H9 (cell line): ENCODE results near the gene KLHL12. TPM values are rescaled to one million over a fixed set of nuclear protein-coding genes. Genes with fewer than 3 reads are reported as not detected.
A peak's percentile ranks its signal among the peaks of the same experiment; 100 is the strongest.

Experiments used
- DNase-seq: peaks from one replicate; pipeline ENCODE4 v3.0.0-alpha.2; 2017
- H2AFZ ChIP-seq: one replicate; pipeline ENCODE4 v1.6.1; 2013; ENCODE audit warnings: mild to moderate bottlenecking, low read length, control low read depth, moderate library complexity
- H2AK5ac ChIP-seq: 2 replicates; pipeline ENCODE4 v1.6.1; 2013; ENCODE audit warnings: low read length, control low read depth, mixed read lengths; ENCODE audit not compliant: insufficient read length
- H2BK120ac ChIP-seq: one replicate; pipeline ENCODE4 v1.6.1; 2013; ENCODE audit warnings: low read depth, mild to moderate bottlenecking, low read length, control low read depth, inconsistent platforms; ENCODE audit not compliant: poor library complexity, severe bottlenecking
- H2BK12ac ChIP-seq: 2 replicates; pipeline ENCODE4 v1.6.1; 2013; ENCODE audit warnings: low read length, control low read depth, mixed read lengths, low read depth; ENCODE audit not compliant: insufficient read length
- H2BK15ac ChIP-seq: 2 replicates; pipeline ENCODE4 v1.6.1; 2013; ENCODE audit warnings: low read depth, low read length, control low read depth
- H2BK20ac ChIP-seq: one replicate; pipeline ENCODE4 v1.6.1; 2013; ENCODE audit warnings: low read depth, mild to moderate bottlenecking, low read length, control low read depth, inconsistent platforms; ENCODE audit not compliant: poor library complexity, severe bottlenecking
- H2BK5ac ChIP-seq: 2 replicates; pipeline ENCODE4 v1.6.1; 2013; ENCODE audit warnings: low read length, control low read depth, mixed read lengths; ENCODE audit not compliant: insufficient read length
- H3K14ac ChIP-seq: 2 replicates; pipeline ENCODE4 v1.6.1; 2013; ENCODE audit warnings: low read length, control low read depth; ENCODE audit not compliant: insufficient read depth
- H3K18ac ChIP-seq: 2 replicates; pipeline ENCODE4 v1.6.1; 2013; ENCODE audit warnings: low read depth, mild to moderate bottlenecking, mixed read lengths, low read length, control low read depth; ENCODE audit not compliant: insufficient read length
- H3K23ac ChIP-seq: 2 replicates; pipeline ENCODE4 v1.6.1; 2013; ENCODE audit warnings: low read length, control low read depth, mixed read lengths, low read depth; ENCODE audit not compliant: insufficient read length
- H3K23me2 ChIP-seq: 2 replicates; pipeline ENCODE4 v1.6.1; 2013; ENCODE audit warnings: low read depth, mild to moderate bottlenecking, mixed read lengths, low read length, control low read depth; ENCODE audit not compliant: insufficient read length, poor library complexity, severe bottlenecking
- H3K27ac ChIP-seq: 2 replicates; pipeline ENCODE4 v1.5.1; 2013; ENCODE audit warnings: low read length, control low read depth, mixed read lengths, low read depth; ENCODE audit not compliant: insufficient read length
- H3K27me3 ChIP-seq: 2 replicates; pipeline ENCODE4 v1.6.1; 2013; ENCODE audit warnings: low read length, control low read depth, inconsistent platforms; ENCODE audit not compliant: insufficient read depth
- H3K4ac ChIP-seq: 2 replicates; pipeline ENCODE4 v1.6.1; 2013; ENCODE audit warnings: low read depth, mild to moderate bottlenecking, control low read depth, inconsistent platforms, low read length, moderate library complexity
- H3K4me1 ChIP-seq: 2 replicates; pipeline ENCODE4 v1.6.1; 2013; ENCODE audit warnings: low read length, control low read depth, inconsistent platforms; ENCODE audit not compliant: insufficient read depth
- H3K4me2 ChIP-seq: 2 replicates; pipeline ENCODE4 v1.6.1; 2013; ENCODE audit warnings: low read length, control low read depth, mixed read lengths; ENCODE audit not compliant: insufficient read length, insufficient read depth
- H3K56ac ChIP-seq: 2 replicates; pipeline ENCODE4 v1.6.1; 2013; ENCODE audit warnings: low read depth, mild to moderate bottlenecking, mixed read lengths, low read length, control low read depth; ENCODE audit not compliant: insufficient read length
- H3K79me1 ChIP-seq: 2 replicates; pipeline ENCODE4 v1.6.1; 2013; ENCODE audit warnings: low read depth, mild to moderate bottlenecking, moderate library complexity, low read length, control low read depth, inconsistent platforms; ENCODE audit not compliant: insufficient read depth, poor library complexity, severe bottlenecking
- H3K79me2 ChIP-seq: 2 replicates; pipeline ENCODE4 v1.6.1; 2013; ENCODE audit warnings: low read length, control low read depth, inconsistent platforms; ENCODE audit not compliant: insufficient read depth
- H3K9ac ChIP-seq: 2 replicates; pipeline ENCODE4 v1.6.1; 2013; ENCODE audit warnings: low read length, control low read depth, mixed read lengths; ENCODE audit not compliant: insufficient read length; ENCODE audit errors: extremely low read depth
- H3K9me3 ChIP-seq: one replicate; pipeline ENCODE4 v1.6.1; 2013; ENCODE audit warnings: low read depth, low read length, inconsistent platforms; ENCODE audit not compliant: control insufficient read depth
- H3T11ph ChIP-seq: one replicate; pipeline ENCODE4 v1.6.1; 2013; ENCODE audit warnings: mild to moderate bottlenecking, low read length, control low read depth, inconsistent platforms
- H4K20me1 ChIP-seq: one replicate; pipeline ENCODE4 v1.6.1; 2013; ENCODE audit not compliant: control insufficient read depth, insufficient read length, insufficient read depth
- H4K5ac ChIP-seq: 2 replicates; pipeline ENCODE4 v1.6.1; 2013; ENCODE audit warnings: low read depth, mild to moderate bottlenecking, mixed read lengths, low read length, control low read depth; ENCODE audit not compliant: insufficient read length
- H4K8ac ChIP-seq: replicated peaks from 2 replicates; pipeline ENCODE4 v1.6.1; 2013; ENCODE audit warnings: low read length, control low read depth, mixed read lengths, low read depth; ENCODE audit not compliant: insufficient read length
- H4K91ac ChIP-seq: 2 replicates; pipeline ENCODE4 v1.6.1; 2013; ENCODE audit warnings: low read depth, mild to moderate bottlenecking, moderate library complexity, mixed read lengths, low read length, control low read depth; ENCODE audit not compliant: insufficient read length
- H3K27ac Mint-ChIP-seq, 3 experiments: 2 replicates in 2 of 3; 3 replicates in 1 of 3; pipeline ENCODE4 v1.8.0; 2020 to 2021; ENCODE audit warnings: mixed read lengths in 3 of 3, mild to moderate bottlenecking in 1 of 3, moderate library complexity in 1 of 3
- H3K27me3 Mint-ChIP-seq: 2 replicates; pipeline ENCODE4 v1.8.0; 2021; ENCODE audit warnings: low read depth, mild to moderate bottlenecking, moderate library complexity, mixed read lengths
- H3K36me3 Mint-ChIP-seq, 3 experiments: 2 replicates in 2 of 3; 3 replicates in 1 of 3; pipeline ENCODE4 v1.8.0; 2020 to 2021; ENCODE audit warnings: low read depth in 3 of 3, mixed read lengths in 3 of 3; ENCODE audit not compliant: insufficient read depth in 1 of 3
- H3K4me1 Mint-ChIP-seq, 2 experiments: 2 replicates each; pipeline ENCODE4 v1.8.0; 2020; ENCODE audit warnings: mixed read lengths in 2 of 2
- H3K4me3 Mint-ChIP-seq, 2 experiments: 2 replicates in 1 of 2; 3 replicates in 1 of 2; pipeline ENCODE4 v1.8.0; 2020 to 2021; ENCODE audit warnings: mild to moderate bottlenecking in 2 of 2, mixed read lengths in 2 of 2, moderate library complexity in 1 of 2
- H3K9me3 Mint-ChIP-seq, 2 experiments: 2 replicates in 1 of 2; 3 replicates in 1 of 2; pipeline ENCODE4 v1.8.0; 2020; ENCODE audit warnings: mild to moderate bottlenecking in 2 of 2, mixed read lengths in 2 of 2, moderate library complexity in 1 of 2
- CTCF ChIP-seq: fragments of 200-600 bp; sonication (generic); conservative IDR thresholded peaks from 3 replicates; pipeline ENCODE4 v1.8.0; 2021; ENCODE audit warnings: antibody characterized with exemption, mild to moderate bottlenecking
- WGBS: extraction: QIAGEN DNeasy Blood & Tissue Kit; methylation state at CpG from one replicate; pipeline ENCODE4 v1.1.7; 2013; ENCODE audit warnings: missing lambda C conversion rate, low lambda C conversion rate, mixed read lengths; ENCODE audit not compliant: insufficient read length; ENCODE audit errors: extremely low coverage; 5-methylcytosine and 5-hydroxymethylcytosine counted together
- total RNA-seq: library from RNA; stranded (reverse); gene quantifications from 2 replicates; pipeline ENCODE4 v1.2.1, GENCODE V29; 2021

Gene KLHL12
- total RNA-seq, 1 experiment from 2014 or later = 38.4 TPM

GRCh38 chr1:202858789-202859414 is 68.1 kb downstream of the KLHL12 start:
- 0 out of 2 replicates have a peak, but pooled peaks cover 2% of the 10 kb centered on the region for H3K4me1 ChIP-seq
- H3K9ac ChIP-seq = no peak overlapping the region
- WGBS = no CpG with 5 or more reads among the region's 10 CpGs
- no peak overlapping the region for H3T11ph ChIP-seq
- H2AK5ac ChIP-seq = no peak overlapping the region
- Mint-ChIP-seq H3K4me1 (peaks cover 16 to 17% of the 10 kb centered on the region in 2 experiments), H3K27me3 (no peaks in the 10 kb centered on the region), H3K4me3 (0 out of 5 replicates have a peak overlapping the region, but pooled peaks of 1 of the 2 experiments have one; percentile 10), H3K9me3 (no peaks in the 10 kb centered on the region), H3K27ac (no peak overlapping the region; a peak in 1 of 7 replicates), H3K36me3 (peaks cover 18 to 46% (median 35%) of the 10 kb centered on the region in 3 experiments; a peak in 6 of 7 replicates)
- H3K27me3 ChIP-seq = no peaks in the 10 kb centered on the region; the same call in 1 of the 2 replicates
- H2BK15ac ChIP-seq = no peak overlapping the region
- TF ChIP-seq CTCF = no peak
- H3K4ac ChIP-seq = no peak overlapping the region
- H3K79me1 ChIP-seq = peaks cover 11% of the 10 kb centered on the region
- no peak overlapping the region for H3K14ac ChIP-seq
- no peaks in the 10 kb centered on the region for H4K20me1 ChIP-seq
- no peak overlapping the region for H3K4me2 ChIP-seq
- no peak overlapping the region for H3K56ac ChIP-seq
- H3K23ac ChIP-seq = no peak overlapping the region
- no peak overlapping the region for H4K91ac ChIP-seq
- H4K8ac ChIP-seq = no peak overlapping the region
- H3K23me2 ChIP-seq = peaks cover 4% of the 10 kb centered on the region
- no peak overlapping the region for H3K27ac ChIP-seq
- no peak overlapping the region for H2BK20ac ChIP-seq
- no peak overlapping the region for H3K18ac ChIP-seq
- no peak for DNase-seq
- H2BK120ac ChIP-seq = no peak overlapping the region
- no peak overlapping the region for H2BK12ac ChIP-seq
- H2AFZ ChIP-seq = no peak overlapping the region
- H3K79me2 ChIP-seq = peaks cover 3% of the 10 kb centered on the region; the same call in 1 of the 2 replicates
- H2BK5ac ChIP-seq = no peak overlapping the region
- no peaks in the 10 kb centered on the region for H3K9me3 ChIP-seq
- H4K5ac ChIP-seq = no peak overlapping the region
